Psoas muscle (tissue), 8 donors: ENCODE results near the gene RAB3C. TPM values are rescaled to one million over a fixed set of nuclear protein-coding genes. Genes with fewer than 3 reads are reported as not detected.

Experiments used
- ATAC-seq, 4 donors: fragments of 200-7000 bp; cut with Tn5 transposase; one replicate each; pipeline ENCODE4 v1.9.1; 2020; ENCODE audit warnings: moderate library complexity in 3 of 4, mild to moderate bottlenecking in 2 of 4
- DNase-seq, 2 donors: peaks; one replicate each; pipeline ENCODE4 v3.0.0-alpha.2; 2020
- H3K27ac ChIP-seq: fragments of 200-600 bp; one replicate; pipeline ENCODE4 v1.8.0; 2022
- H3K27me3 ChIP-seq, 3 donors: fragments of 200-600 bp in 1 of 3; one replicate each; pipeline versions ENCODE4 v1.6.1 to v1.8.0; 2013 to 2022; ENCODE audit warnings: low read length in 2 of 3, mild to moderate bottlenecking in 2 of 3, moderate library complexity in 1 of 3; ENCODE audit not compliant: insufficient read depth in 3 of 3
- H3K36me3 ChIP-seq, 2 donors: fragments of 200-600 bp in 1 of 2; one replicate each; pipeline versions ENCODE4 v1.6.1 to v1.8.0; 2013 to 2022; ENCODE audit warnings: low read depth in 1 of 2, mild to moderate bottlenecking in 1 of 2, moderate library complexity in 1 of 2; ENCODE audit not compliant: insufficient read depth in 1 of 2
- H3K4me1 ChIP-seq: fragments of 200-600 bp; one replicate; pipeline ENCODE4 v1.8.0; 2022
- H3K4me3 ChIP-seq: fragments of 200-600 bp; one replicate; pipeline ENCODE4 v1.8.0; 2022; ENCODE audit warnings: mild to moderate bottlenecking
- H3K9me3 ChIP-seq: fragments of 200-600 bp; one replicate; pipeline ENCODE4 v1.8.0; 2022
- WGBS, 3 donors: extraction: QIAGEN DNeasy Blood & Tissue Kit; methylation state at CpG; one replicate each; pipeline versions ENCODE4 v1.1.6 to v1.1.7; 2013; 5-methylcytosine and 5-hydroxymethylcytosine counted together
- intact Hi-C, 2 donors: fragments of 100-400 bp; cut with DNase I; formaldehyde crosslinking; loops; one replicate each; pipeline versions ENCODE4 v1.11.0 to v1.14.2; 2022
- polyA plus RNA-seq, 3 donors: library from polyadenylated mRNA; stranded (reverse); fragments of 200-250 nt; gene quantifications; one replicate each; pipeline ENCODE4 v1.2.3, GENCODE V29; 2013
- total RNA-seq, 4 donors: library from RNA; stranded (reverse); fragmentation: NEBNext Ultra II Directional in 2 of 4; extraction: Animal tissue kit (Norgen Biotek cat#: 25700) in 2 of 4; gene quantifications; one replicate each; pipeline versions ENCODE4 v1.2.1 to v1.2.4, GENCODE V29; 2021 to 2023
- TF ChIP-seq, protein P1 (sequence below): fragments of 200-600 bp; IDR thresholded peaks from one replicate; pipeline ENCODE4 v1.8.0; 2022; ENCODE audit warnings: antibody characterized with exemption
- donor health status: healthy with polysubstance abuse.
- donor health status: DM: no; HTN: no; CAD: no; lungs with moderate emphysema.
- donor health status: Bipolar disorder and iron deficiency.
- donor health status: healthy.
- donor health status: DM: yes; HTN: yes; CAD: no.
- donor health status: DM: no; HTN: no; CAD: no.
- donor health status: DM: no; HTN: no; CAD: no.
- donor health status: DM: yes; HTN: yes; CAD: no.

Gene RAB3C
- total and polyA plus RNA-seq, 7 donors, result 0.16 to 2.2 (median 0.62) TPM

DNA sequence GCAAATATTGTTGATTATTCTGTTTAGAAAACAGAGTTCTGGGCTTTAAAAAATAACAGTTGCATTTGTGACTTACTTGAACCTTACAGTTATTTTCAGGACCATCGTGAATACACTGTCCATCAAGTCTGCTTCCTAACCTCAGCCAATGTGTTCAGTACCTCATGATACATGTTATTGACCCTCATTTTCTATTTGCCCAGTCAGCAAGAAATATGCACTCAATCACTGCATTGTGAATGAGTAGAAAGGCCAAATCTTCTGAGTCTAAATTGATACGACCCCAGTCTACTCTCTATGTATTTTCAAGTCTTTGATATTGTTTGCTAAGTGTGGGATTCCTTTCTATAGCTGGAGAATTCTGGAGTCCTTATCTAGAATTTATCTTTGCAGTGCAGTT lies 156.2 kb downstream of the RAB3C start:
- 78 to 91% (median 89%) methylated on average over 2 of the region's 2 CpGs for whole genome bisulfite sequencing, 3 donors
- Histone ChIP-seq H3K36me3 (no peaks in the 10 kb centered on the region), H3K27me3 (no peaks in the 10 kb centered on the region), H3K4me1 (no peaks in the 10 kb centered on the region), H3K27ac (no peak overlapping the region), H3K9me3 (no peaks in the 10 kb centered on the region), H3K4me3 (no peak overlapping the region)
- TF ChIP-seq, protein P1, sequence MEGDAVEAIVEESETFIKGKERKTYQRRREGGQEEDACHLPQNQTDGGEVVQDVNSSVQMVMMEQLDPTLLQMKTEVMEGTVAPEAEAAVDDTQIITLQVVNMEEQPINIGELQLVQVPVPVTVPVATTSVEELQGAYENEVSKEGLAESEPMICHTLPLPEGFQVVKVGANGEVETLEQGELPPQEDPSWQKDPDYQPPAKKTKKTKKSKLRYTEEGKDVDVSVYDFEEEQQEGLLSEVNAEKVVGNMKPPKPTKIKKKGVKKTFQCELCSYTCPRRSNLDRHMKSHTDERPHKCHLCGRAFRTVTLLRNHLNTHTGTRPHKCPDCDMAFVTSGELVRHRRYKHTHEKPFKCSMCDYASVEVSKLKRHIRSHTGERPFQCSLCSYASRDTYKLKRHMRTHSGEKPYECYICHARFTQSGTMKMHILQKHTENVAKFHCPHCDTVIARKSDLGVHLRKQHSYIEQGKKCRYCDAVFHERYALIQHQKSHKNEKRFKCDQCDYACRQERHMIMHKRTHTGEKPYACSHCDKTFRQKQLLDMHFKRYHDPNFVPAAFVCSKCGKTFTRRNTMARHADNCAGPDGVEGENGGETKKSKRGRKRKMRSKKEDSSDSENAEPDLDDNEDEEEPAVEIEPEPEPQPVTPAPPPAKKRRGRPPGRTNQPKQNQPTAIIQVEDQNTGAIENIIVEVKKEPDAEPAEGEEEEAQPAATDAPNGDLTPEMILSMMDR, result no peak
- ATAC-seq (no peak), DNase-seq (no peak)
- intact Hi-C loops, result no loop called here

- Histone ChIP-seq H3K27me3 (no peaks in the 10 kb centered on the region), H3K9me3 (no peaks in the 10 kb centered on the region), H3K4me1 (no peaks in the 10 kb centered on the region), H3K27ac (no peak overlapping the region), H3K36me3 (no peaks in the 10 kb centered on the region), H3K4me3 (no peak overlapping the region)
- WGBS, 3 donors, result 80 to 86% (median 84%) methylated on average over 3 of the region's 3 CpGs
- DNase-seq (no peak), ATAC-seq (no peak)
- TF ChIP-seq, protein P1, result no peak
- intact Hi-C loops, result no loop called here
These were observed 158.1 kb downstream of the RAB3C start for GRCh38 chr5:58740956-58741355.

GRCh38 chr5:58745350-58745749 lies 162.5 kb downstream of the RAB3C start:
- intact Hi-C loops, result no loop called here
- Histone ChIP-seq H3K4me1 (no peaks in the 10 kb centered on the region), H3K36me3 (no peaks in the 10 kb centered on the region), H3K27ac (no peak overlapping the region), H3K4me3 (no peak overlapping the region), H3K9me3 (no peaks in the 10 kb centered on the region), H3K27me3 (no peaks in the 10 kb centered on the region)
- ATAC-seq (no peak), DNase-seq (no peak)
- 93 to 95% (median 94%) methylated on average over 4 of the region's 4 CpGs for WGBS, 3 donors
- TF ChIP-seq, protein P1, result no peak

DNA sequence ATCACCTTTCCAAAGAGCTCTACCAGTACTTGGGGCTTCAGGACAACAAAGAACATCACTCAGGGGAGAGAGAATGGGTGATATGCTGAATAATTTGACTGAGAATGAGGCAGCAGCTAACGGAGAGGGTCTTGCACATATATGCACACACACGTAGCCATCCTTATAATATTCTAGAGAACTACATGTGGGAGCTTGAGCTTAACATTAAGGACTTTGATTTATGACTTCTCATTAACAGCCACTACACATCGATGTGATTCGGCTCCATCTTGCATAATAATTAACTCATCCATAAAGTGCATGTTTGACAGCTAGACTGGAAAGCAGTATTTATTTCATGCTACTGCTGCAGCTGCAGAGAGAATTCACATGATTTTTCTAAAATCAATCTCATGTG lies 163.4 kb downstream of the RAB3C start:
- Histone ChIP-seq H3K27ac (no peak overlapping the region), H3K4me3 (no peak overlapping the region), H3K36me3 (no peaks in the 10 kb centered on the region), H3K27me3 (no peaks in the 10 kb centered on the region), H3K4me1 (no peaks in the 10 kb centered on the region), H3K9me3 (no peaks in the 10 kb centered on the region)
- ATAC-seq (no peak), DNase-seq (no peak)
- TF ChIP-seq, protein P1, result no peak
- WGBS, 3 donors, result 49 to 53% (median 49%) methylated on average over 4 of the region's 4 CpGs
- intact Hi-C loops, result no loop called here

GRCh38 chr5:58750036-58750435 lies 167.2 kb downstream of the RAB3C start:
- intact Hi-C loops, result no loop called here
- TF ChIP-seq, protein P1, result no peak

More at GRCh38 chr5:58750036-58750435, 167.2 kb downstream of the RAB3C start:
- DNase-seq (no peak), ATAC-seq (no peak)
- no peak overlapping the region for H3K27ac ChIP-seq
- no peaks in the 10 kb centered on the region for H3K4me1 ChIP-seq
- no peaks in the 10 kb centered on the region for H3K36me3 ChIP-seq
- H3K4me3 ChIP-seq, result no peak overlapping the region
- H3K27me3 ChIP-seq, result no peaks in the 10 kb centered on the region
- no peaks in the 10 kb centered on the region for H3K9me3 ChIP-seq
